Fibroblast of upper back skin (primary cell): ENCODE results near the gene MYL4.
"Not testable (repeated sequence)": the region's sequence is repeated elsewhere in the genome, so short reads cannot be mapped to it uniquely, and the experiment has no call there.

Source experiments
- DNase-seq: peaks from one replicate; pipeline ENCODE4 v3.0.0-alpha.2; 2013

Gene MYL4

GRCh38 chr17:47193931-47194511, 15.1 kb upstream of the MYL4 start:
- no peak for DNase-seq

GRCh38 chr17:47197821-47198220, 11.3 kb upstream of the MYL4 start:
- DNase-seq, result no peak

- DNase-seq, result no peak
Observed at GRCh38 chr17:47199627-47200324, 9.4 kb upstream of the MYL4 start.

- DNase-seq, result no peak
Observed at GRCh38 chr17:47200325-47200664, 8.9 kb upstream of the MYL4 start.

- no peak for DNase-seq
Observed at GRCh38 chr17:47201166-47201565, 8.0 kb upstream of the MYL4 start.

- peak; percentile 69 for DNase-seq
Observed at GRCh38 chr17:47203984-47204721, 5.0 kb upstream of the MYL4 start.

GRCh38 chr17:47204722-47205418, 4.3 kb upstream of the MYL4 start:
- peak; percentile 52 for DNase-seq

GRCh38 chr17:47205419-47205963, 3.7 kb upstream of the MYL4 start:
- DNase-seq, result peak; percentile 94

GRCh38 chr17:47207143-47208067, 1.7 kb upstream of the MYL4 start:
- no peak for DNase-seq

GRCh38 chr17:47209499-47209898, 351 bp downstream of the MYL4 start:
- DNase-seq, result no peak

- DNase-seq, result peak; percentile 44
Observed at GRCh38 chr17:47210105-47210504, 957 bp downstream of the MYL4 start.

- DNase-seq, result no peak
Observed at GRCh38 chr17:47210779-47211178, 1.6 kb downstream of the MYL4 start.

- DNase-seq, result no peak
Observed at GRCh38 chr17:47212458-47212857, 3.3 kb downstream of the MYL4 start.

- no peak for DNase-seq
Observed at GRCh38 chr17:47213540-47213939, 4.4 kb downstream of the MYL4 start.

GRCh38 chr17:47214931-47215330, 5.8 kb downstream of the MYL4 start:
- no peak for DNase-seq

GRCh38 chr17:47216821-47217220, 7.7 kb downstream of the MYL4 start:
- DNase-seq, result not testable (repeated sequence)

- not testable (repeated sequence) for DNase-seq
Observed at GRCh38 chr17:47217279-47217678, 8.1 kb downstream of the MYL4 start.

- DNase-seq, result no peak
Observed at GRCh38 chr17:47218896-47219430, 9.8 kb downstream of the MYL4 start.

GRCh38 chr17:47219621-47220475, 10.7 kb downstream of the MYL4 start:
- DNase-seq, result no peak

GRCh38 chr17:47220531-47220999, 11.4 kb downstream of the MYL4 start:
- no peak for DNase-seq

- DNase-seq, result no peak
Observed at GRCh38 chr17:47221154-47221553, 12.0 kb downstream of the MYL4 start.
